ENCODE data around the gene HMGCL.
"Not testable (repeated sequence)": the region's sequence is repeated elsewhere in the genome, so short reads cannot be mapped to it uniquely, and the experiment has no call there.

The HMGCL gene

GRCh38 chr1:23826590-23826989 is 1.4 kb upstream of the HMGCL start:
- not testable (repeated sequence) for DNase-seq (ENCODE audit: low spot score)

GRCh38 chr1:23825762-23826522 is 713 bp upstream of the HMGCL start:
- DNase-seq (ENCODE audit: low spot score): no peak

GRCh38 chr1:23824711-23825075 is 536 bp downstream of the HMGCL start:
- no peak for DNase-seq (ENCODE audit: low spot score)

- no peak for DNase-seq (ENCODE audit: low spot score)
These were observed 1.5 kb downstream of the HMGCL start for GRCh38 chr1:23823767-23824166.

GRCh38 chr1:23817633-23818032 is 7.6 kb downstream of the HMGCL start:
- DNase-seq (ENCODE audit: low spot score): no peak

- DNase-seq (ENCODE audit: low spot score): no peak
These were observed 8.3 kb downstream of the HMGCL start for GRCh38 chr1:23816906-23817305.

- no peak for DNase-seq (ENCODE audit: low spot score)
These were observed 8.9 kb downstream of the HMGCL start for GRCh38 chr1:23816361-23816760.

GRCh38 chr1:23814016-23814415 is 11.2 kb downstream of the HMGCL start:
- no peak for DNase-seq (ENCODE audit: low spot score)

GRCh38 chr1:23810818-23811540 is 14.2 kb downstream of the HMGCL start:
- DNase-seq (ENCODE audit: low spot score): peak; percentile 57

GRCh38 chr1:23809751-23810171 is 15.5 kb downstream of the HMGCL start:
- DNase-seq (ENCODE audit: low spot score): peak; percentile 84

GRCh38 chr1:23807453-23807852 is 17.8 kb downstream of the HMGCL start:
- DNase-seq (ENCODE audit: low spot score): no peak

- DNase-seq (ENCODE audit: low spot score): no peak
These were observed 18.9 kb downstream of the HMGCL start for GRCh38 chr1:23806280-23806679.

- no peak for DNase-seq (ENCODE audit: low spot score)
These were observed 20.2 kb downstream of the HMGCL start for GRCh38 chr1:23805025-23805424.

GRCh38 chr1:23804183-23804835 is 20.9 kb downstream of the HMGCL start:
- no peak for DNase-seq (ENCODE audit: low spot score)

- no peak for DNase-seq (ENCODE audit: low spot score)
These were observed 21.6 kb downstream of the HMGCL start for GRCh38 chr1:23803674-23804073.

- DNase-seq (ENCODE audit: low spot score): not testable (repeated sequence)
These were observed 22.4 kb downstream of the HMGCL start for GRCh38 chr1:23802809-23803342.

GRCh38 chr1:23801876-23802275 is 23.4 kb downstream of the HMGCL start:
- DNase-seq (ENCODE audit: low spot score): no peak

GRCh38 chr1:23801338-23801748 is 23.9 kb downstream of the HMGCL start:
- no peak for DNase-seq (ENCODE audit: low spot score)

- peak; percentile 96 for DNase-seq (ENCODE audit: low spot score)
These were observed 24.6 kb downstream of the HMGCL start, which contains the start of gene GALE for GRCh38 chr1:23800400-23801337. Gene GALE (minus strand): TSS chr1:23800754. CDS start chr1:23799007, 1,747 bp downstream.

- DNase-seq (ENCODE audit: low spot score): peak; percentile 48
These were observed 25.4 kb downstream of the HMGCL start for GRCh38 chr1:23799570-23800399.

- no peak for DNase-seq (ENCODE audit: low spot score)
These were observed 26.0 kb downstream of the HMGCL start for GRCh38 chr1:23799255-23799569.
